GM12891 (cell line): ENCODE measurements around the gene PI4KA.

Experiments used
- POLR2A ChIP-seq: IDR thresholded peaks from 2 replicates; pipeline ENCODE4 v1.6.1; 2011; ENCODE audit warnings: low read depth, low read length, control low read depth
- POLR2AphosphoS5 ChIP-seq: IDR thresholded peaks from 2 replicates; pipeline ENCODE4 v1.6.1; 2011; ENCODE audit warnings: low read depth, low read length, control low read depth
- SPI1 ChIP-seq: IDR thresholded peaks from 2 replicates; pipeline ENCODE4 v1.6.1; 2011; ENCODE audit warnings: low read depth, low read length, control low read depth
- TAF1 ChIP-seq: IDR thresholded peaks from 2 replicates; pipeline ENCODE4 v1.6.1; 2011; ENCODE audit warnings: low read depth, low read length, control low read depth

DNA sequence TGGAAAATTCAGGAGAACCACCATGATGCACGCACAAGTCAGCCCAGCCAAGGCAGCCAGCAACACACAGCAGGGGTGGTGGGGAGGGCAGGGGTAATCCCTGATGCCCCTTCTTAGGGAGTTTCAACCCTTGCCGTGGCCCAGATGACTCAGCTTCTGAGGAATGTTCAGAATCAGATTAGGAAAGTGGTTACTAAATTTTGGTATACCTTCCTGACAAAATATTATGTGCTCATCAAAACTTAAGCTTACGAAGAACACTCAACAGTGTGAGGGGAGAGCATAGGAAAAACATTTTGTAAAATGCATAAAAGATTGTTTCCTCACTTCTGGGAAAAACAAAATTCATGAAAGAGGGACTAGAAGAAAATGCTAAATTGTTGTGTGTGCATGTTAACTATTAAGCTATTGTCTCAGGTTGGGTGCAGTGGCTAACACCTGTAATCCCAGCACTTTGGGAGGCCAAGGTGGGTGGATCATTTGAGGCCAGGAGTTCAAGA is 52.6 kb downstream of the PI4KA start:
- TF ChIP-seq POLR2A (no peak), POLR2AphosphoS5 (no peak), SPI1 (no peak), TAF1 (no peak)
